Measurements from ENCODE around the gene MRPS33.
"Not testable (repeated sequence)": the region's sequence is repeated elsewhere in the genome, so short reads cannot be mapped to it uniquely, and the experiment has no call there.

The MRPS33 gene

GRCh38 chr7:140956997-140957396 is 57.8 kb downstream of the MRPS33 start:
- not testable (repeated sequence) for DNase-seq (ENCODE audit: low read depth in 1 of 2, low spot score in 1 of 2)
